GM18858 (cell line): Measurements from ENCODE around the gene QSOX1.

Experiments used
- ATAC-seq: cut with Tn5 transposase; IDR thresholded peaks from one replicate; pipeline ENCODE4 v1.9.1; 2021; ENCODE audit not compliant: unreplicated experiment

Gene QSOX1

GRCh38 chr1:180232521-180233043, 77.9 kb downstream of the QSOX1 start:
- ATAC-seq, result no peak

- ATAC-seq, result no peak
Measured at GRCh38 chr1:180233191-180234011, 78.7 kb downstream of the QSOX1 start.

- ATAC-seq, result no peak
Measured at GRCh38 chr1:180234369-180235076, 79.9 kb downstream of the QSOX1 start.

GRCh38 chr1:180235077-180235501, 80.4 kb downstream of the QSOX1 start:
- ATAC-seq, result no peak

- no peak for ATAC-seq
Measured at GRCh38 chr1:180235502-180236239, 81.0 kb downstream of the QSOX1 start.

- ATAC-seq, result no peak
Measured at GRCh38 chr1:180236698-180237509, 82.2 kb downstream of the QSOX1 start.

GRCh38 chr1:180237869-180238476, 83.3 kb downstream of the QSOX1 start:
- ATAC-seq, result no peak

GRCh38 chr1:180238675-180239074, 84.0 kb downstream of the QSOX1 start:
- no peak for ATAC-seq

GRCh38 chr1:180239145-180240096, 84.8 kb downstream of the QSOX1 start:
- no peak for ATAC-seq

- no peak for ATAC-seq
Measured at GRCh38 chr1:180241716-180242544, 87.3 kb downstream of the QSOX1 start.

GRCh38 chr1:180243517-180244221, 89.0 kb downstream of the QSOX1 start:
- ATAC-seq, result no peak

GRCh38 chr1:180244840-180245239, 90.2 kb downstream of the QSOX1 start:
- no peak for ATAC-seq

GRCh38 chr1:180246579-180246978, 91.9 kb downstream of the QSOX1 start:
- no peak for ATAC-seq

GRCh38 chr1:180247061-180247460, 92.4 kb downstream of the QSOX1 start:
- no peak for ATAC-seq

GRCh38 chr1:180247580-180247979, 92.9 kb downstream of the QSOX1 start:
- no peak for ATAC-seq

GRCh38 chr1:180248176-180248575, 93.5 kb downstream of the QSOX1 start:
- no peak for ATAC-seq
